ENCODE results near the gene SHPK. TPM values are rescaled to one million over a fixed set of nuclear protein-coding genes. Genes with fewer than 3 reads are reported as not detected.
A peak's percentile ranks its signal among the peaks of the same experiment; 100 is the strongest.

SHPK gene
- total and polyA plus RNA-seq, 2 of the 4 experiments (the other 2 are of a cell fraction), result 11.1 to 14.3 TPM

GRCh38 chr17:3630781-3631180, 5.3 kb downstream of the SHPK start:
- no peak overlapping the region for H3K9ac ChIP-seq (ENCODE audit: low read depth, low read length)
- no peak for ATAC-seq (ENCODE audit: low read depth)
- H2AK5ac ChIP-seq (ENCODE audit: low read depth, low read length), result no peak overlapping the region
- H2BK20ac ChIP-seq (ENCODE audit: low read depth, low read length), result no peak overlapping the region
- H3K4me1 ChIP-seq (ENCODE audit: control insufficient read depth, insufficient read depth, low read length), result peaks cover 4% of the 10 kb centered on the region; the same call in 1 of the 2 replicates
- ChIA-PET CTCF (no interaction called here), POLR2A (ENCODE audit: unreplicated experiment) (no interaction called here)
- in situ Hi-C loops (cut with MboI; ENCODE audit: low sequenced_read_pairs) (no loop called here), intact Hi-C loops (cut with micrococcal nuclease) (no loop called here), dilution Hi-C loops (cut with HindIII; ENCODE audit: low sequenced_read_pairs, unreplicated experiment) (no loop called here)
- H3K56ac ChIP-seq (ENCODE audit: extremely low read depth, insufficient read depth, low read length), result no peak overlapping the region
- H3K4me2 ChIP-seq (ENCODE audit: low read depth, low read length), result no peak overlapping the region
- no peak overlapping the region for H4K8ac ChIP-seq (ENCODE audit: low read depth in 2 of 2, low read length in 2 of 2)
- no peak for DNase-seq
- no peaks in the 10 kb centered on the region for H3K27me3 ChIP-seq (ENCODE audit: control insufficient read depth, insufficient read depth, low read length)
- no peaks in the 10 kb centered on the region for H3K9me1 ChIP-seq (ENCODE audit: insufficient read depth, low read length)
- no peak overlapping the region for H3K4me3 ChIP-seq (ENCODE audit: insufficient read depth, low read depth, low read length)
- no peak overlapping the region for H2BK15ac ChIP-seq (ENCODE audit: low read depth, low read length)
- no peak overlapping the region for H2BK120ac ChIP-seq (ENCODE audit: low read depth, low read length)
- no peak overlapping the region for H3K27ac ChIP-seq (ENCODE audit: insufficient read depth, low read length)
- no peak overlapping the region for H4K91ac ChIP-seq (ENCODE audit: insufficient read depth, low read depth, low read length)
- no peak overlapping the region for H2AFZ ChIP-seq (replicated peaks; ENCODE audit: low read length, poor library complexity)
- no TSS peak for BruUV-seq (replicated peaks)
- no peak overlapping the region for H3K18ac ChIP-seq (ENCODE audit: low read depth, low read length)
- H3K36me3 ChIP-seq (ENCODE audit: control insufficient read depth, insufficient read depth, low read length), result peaks cover 20% of the 10 kb centered on the region
- no peaks in the 10 kb centered on the region for H3K9me3 ChIP-seq (ENCODE audit: control insufficient read depth, insufficient read depth, low read length)
- no peaks in the 10 kb centered on the region; the same call in 1 of the 2 replicates for H4K20me1 ChIP-seq (ENCODE audit: insufficient read depth, low read length)
- H4K5ac ChIP-seq (ENCODE audit: low read depth, low read length), result no peak overlapping the region
- H2BK5ac ChIP-seq (ENCODE audit: low read depth, low read length, poor library complexity, severe bottlenecking), result no peak overlapping the region
- no peak overlapping the region for H3K23ac ChIP-seq (ENCODE audit: low read depth, low read length)
- no CpG with 5 or more reads among the region's 10 CpGs for WGBS, 2 experiments (ENCODE audit: extremely low coverage in 2 of 2, insufficient read length in 1 of 2)
- peak overlapping the region; percentile 28 for H2AK9ac ChIP-seq (replicated peaks; ENCODE audit: low read depth, low read length, poor library complexity)
- peaks cover 10 to 35% of the 10 kb centered on the region in 2 experiments for H3K79me1 ChIP-seq (ENCODE audit: low read depth in 1 of 2, low read length in 2 of 2)
- H3K14ac ChIP-seq (replicated peaks; ENCODE audit: low read depth, low read length), result no peak overlapping the region
- H3K4ac ChIP-seq (ENCODE audit: low read depth, low read length), result no peak overlapping the region
- TF ChIP-seq RAD21 (IDR thresholded peaks at IDR 0.05; ENCODE audit: low read length) (no peak), FOS (IDR thresholded peaks at IDR 0.05; ENCODE audit: low read depth, low read length) (no peak), CHD1 (IDR thresholded peaks at IDR 0.05; ENCODE audit: low read depth, low read length) (no peak), ELK1 (IDR thresholded peaks at IDR 0.05; ENCODE audit: borderline replicate concordance, low read depth, low read length) (no peak), MAZ (IDR thresholded peaks at IDR 0.05; ENCODE audit: borderline replicate concordance, low read depth, low read length) (no peak)
